Thyroid gland (tissue), 4 donors: Measurements from ENCODE around the gene CD3E.

Experiments
- CTCF ChIP-seq, 6 experiments: fragments of 200-600 bp in 3 of 6; fragments of 450-650 bp in 3 of 6; sonication (generic) in 3 of 6; IDR thresholded peaks; one replicate each; pipeline ENCODE4 v1.5.1; 2016 to 2019; ENCODE audit warnings: antibody characterized with exemption in 6 of 6, mild to moderate bottlenecking in 2 of 6, inconsistent platforms in 1 of 6, moderate library complexity in 1 of 6
- POLR2A ChIP-seq, 2 donors: fragments of 450-650 bp; IDR thresholded peaks; one replicate each; pipeline ENCODE4 v1.6.1; 2017; ENCODE audit warnings: antibody characterized with exemption in 2 of 2, mild to moderate bottlenecking in 2 of 2, moderate library complexity in 1 of 2

DNA sequence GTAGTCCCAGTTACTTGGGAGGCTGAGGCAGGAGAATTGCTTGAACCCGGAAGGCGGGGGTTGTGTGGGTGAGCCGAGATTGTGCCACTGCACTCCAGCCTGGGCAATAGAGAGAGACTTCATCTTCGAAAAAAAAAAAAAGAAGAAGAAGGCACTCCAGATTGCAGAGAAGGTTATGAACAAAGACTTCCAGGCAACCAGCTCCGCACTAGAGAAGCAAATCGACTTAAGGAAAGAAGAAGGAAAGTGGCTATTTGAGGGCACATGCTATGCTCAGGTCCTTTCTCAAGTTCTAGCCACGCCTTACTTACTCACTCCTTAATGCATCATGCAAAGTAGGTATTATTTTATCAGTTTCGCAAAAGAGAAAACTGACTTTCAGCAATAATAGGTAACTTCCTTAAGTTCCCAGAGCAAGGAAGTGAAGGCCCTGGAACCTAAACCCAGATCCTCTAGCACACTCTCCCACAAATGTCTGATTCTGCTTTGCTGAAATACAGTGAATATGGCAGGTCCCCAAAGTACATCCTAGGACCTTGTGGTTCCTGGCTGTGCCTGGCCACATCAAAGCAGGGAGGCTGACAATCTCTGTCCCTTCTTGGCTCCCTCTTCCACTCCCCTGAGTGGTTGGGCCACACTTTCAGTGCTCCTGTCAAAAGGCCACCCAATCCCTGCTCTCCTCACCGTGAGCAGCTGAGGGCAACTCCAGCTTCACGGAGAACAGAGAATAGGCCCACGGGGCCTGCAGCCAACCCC is 14.2 kb downstream of the CD3E start:
- TF ChIP-seq CTCF (IDR thresholded peaks at IDR 0.05), result no peak
- TF ChIP-seq POLR2A (IDR thresholded peaks at IDR 0.05), result no peak
